Measurements from ENCODE around the gene PPP1R12A. TPM values are rescaled to one million over a fixed set of nuclear protein-coding genes. Genes with fewer than 3 reads are reported as not detected.

PPP1R12A gene
- polyA plus RNA-seq, 2 of the 4 experiments (the other 2 are of a cell fraction) = 28.0 to 74.8 TPM

DNA sequence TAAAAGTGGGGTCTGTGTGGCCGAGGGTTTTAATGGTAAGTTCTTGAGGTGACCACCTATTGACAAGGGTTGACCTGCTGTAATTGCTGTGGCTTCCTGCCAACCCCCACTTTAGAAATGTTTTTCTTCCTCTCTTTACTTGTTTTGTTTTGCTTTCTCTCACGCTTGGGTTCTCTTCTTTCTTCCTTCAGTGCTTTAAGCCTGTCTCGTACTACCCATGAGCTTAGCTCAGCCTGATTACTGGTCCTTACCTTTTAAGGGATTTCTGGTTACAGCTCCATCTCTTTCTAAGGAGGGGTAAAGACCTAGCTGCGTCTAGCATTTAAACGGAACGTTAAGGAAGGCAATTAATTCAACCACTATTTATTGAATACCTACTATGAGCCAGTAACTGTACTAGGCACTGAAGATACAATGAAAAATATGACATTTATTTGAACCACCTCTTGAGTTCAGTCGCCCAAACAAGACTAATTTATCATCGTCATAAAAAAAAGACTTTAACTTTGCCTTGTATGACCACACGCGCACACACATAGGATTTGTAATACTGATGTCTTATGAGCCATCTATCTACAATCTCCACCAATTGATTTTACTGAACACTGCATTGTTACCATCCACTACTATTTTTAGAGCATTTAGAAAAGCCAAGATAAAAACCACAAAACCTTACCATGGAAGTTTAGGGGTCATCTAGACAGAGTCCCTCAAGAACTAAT is 888 bp upstream of the PPP1R12A start:
- CTCF ChIA-PET = interaction anchor here (0.7 to 0.9 kb wide), 2 partner anchors 46 to 48 kb away, joined by 3 read pairs; no protein-coding TSS in a partner anchor

DNA sequence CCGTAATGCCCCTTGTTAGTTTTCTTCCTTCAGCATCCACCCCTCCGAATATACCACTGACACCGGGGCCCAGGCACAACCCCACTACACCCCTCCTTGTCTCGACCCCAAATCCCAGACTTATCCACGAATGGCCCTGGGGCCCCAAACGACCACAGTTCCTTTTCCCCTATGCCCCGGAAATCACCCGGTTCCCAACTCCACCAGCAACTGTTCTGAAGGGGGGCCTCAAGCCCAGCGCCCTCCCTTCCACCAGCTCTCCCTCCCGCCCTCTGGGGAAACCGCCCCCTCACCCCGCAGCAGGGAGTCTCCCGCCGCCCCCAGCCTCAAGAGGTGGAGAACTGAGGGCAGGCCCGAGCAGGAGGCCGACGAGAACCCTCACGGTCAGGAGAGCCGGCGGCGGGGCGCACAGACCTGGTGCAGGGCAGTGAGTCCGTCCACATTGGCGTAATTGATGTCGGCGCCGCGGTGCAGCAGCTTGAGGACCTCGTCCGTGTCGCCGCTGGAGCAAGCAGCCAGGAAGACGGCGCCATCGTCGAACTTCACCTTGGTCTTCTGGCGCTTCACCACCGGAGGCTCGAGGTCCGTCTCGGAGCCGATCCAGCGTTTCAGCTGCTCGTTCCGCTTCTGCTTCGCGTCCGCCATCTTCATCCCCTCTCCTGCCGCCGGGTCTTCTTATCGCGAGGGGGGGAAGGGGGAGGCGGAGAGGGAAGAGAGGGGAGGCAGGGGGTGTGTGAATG is 446 bp downstream of the PPP1R12A start:
- H3K27ac ChIP-seq = peak overlapping the region; percentile 87 to 99
- no peaks in the 10 kb centered on the region for H3K9me3 ChIP-seq
- TF ChIP-seq FOSB (CRISPR knock-in tag; IDR thresholded peaks at IDR 0.05) (no peak), RAD21 (conservative IDR thresholded peaks at IDR 0.05 in 1 of 2, IDR thresholded peaks at IDR 0.05 in 1 of 2) (no peak), GATA3 (IDR thresholded peaks at IDR 0.05; ENCODE audit: borderline replicate concordance) (no peak; the same call in 1 of the 2 replicates), HEYL (CRISPR knock-in tag; IDR thresholded peaks at IDR 0.05) (no peak), NFE2L2 (conservative IDR thresholded peaks at IDR 0.05; ENCODE audit: low read length) (no peak), RARB (CRISPR knock-in tag; IDR thresholded peaks at IDR 0.05) (no peak), CHD4 (IDR thresholded peaks at IDR 0.05; ENCODE audit: borderline replicate concordance) (no peak), RFX5 (IDR thresholded peaks at IDR 0.05) (no peak), POLR2A (IDR thresholded peaks at IDR 0.05; ENCODE audit: low read length) (no peak; the same call in 1 of the 2 replicates), MYC (IDR thresholded peaks at IDR 0.05; ENCODE audit: borderline replicate concordance, low read length) (no peak), ESRRA (IDR thresholded peaks at IDR 0.05; ENCODE audit: borderline replicate concordance, low read length) (no peak), RCOR1 (IDR thresholded peaks at IDR 0.05; ENCODE audit: low read depth, low read length) (no peak), PHF8 (IDR thresholded peaks at IDR 0.05; ENCODE audit: borderline replicate concordance, low read depth) (peak; percentile 12), KDM5A (IDR thresholded peaks at IDR 0.05) (0 out of 2 replicates have a peak, but pooled peaks have one; percentile 48), JUN (IDR thresholded peaks at IDR 0.05) (no peak; a peak in 1 of 5 replicates), EP300 (IDR thresholded peaks at IDR 0.05) (no peak), CBX8 (IDR thresholded peaks at IDR 0.05) (no peak)
- TF ChIP-seq, protein P1, sequence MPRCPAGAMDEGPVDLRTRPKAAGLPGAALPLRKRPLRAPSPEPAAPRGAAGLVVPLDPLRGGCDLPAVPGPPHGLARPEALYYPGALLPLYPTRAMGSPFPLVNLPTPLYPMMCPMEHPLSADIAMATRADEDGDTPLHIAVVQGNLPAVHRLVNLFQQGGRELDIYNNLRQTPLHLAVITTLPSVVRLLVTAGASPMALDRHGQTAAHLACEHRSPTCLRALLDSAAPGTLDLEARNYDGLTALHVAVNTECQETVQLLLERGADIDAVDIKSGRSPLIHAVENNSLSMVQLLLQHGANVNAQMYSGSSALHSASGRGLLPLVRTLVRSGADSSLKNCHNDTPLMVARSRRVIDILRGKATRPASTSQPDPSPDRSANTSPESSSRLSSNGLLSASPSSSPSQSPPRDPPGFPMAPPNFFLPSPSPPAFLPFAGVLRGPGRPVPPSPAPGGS (IDR thresholded peaks at IDR 0.05) = no peak
- under 1% methylated on average over 29 of the region's 53 CpGs for WGBS (ENCODE audit: missing lambda C conversion rate)
- peaks cover 28% of the 10 kb centered on the region for H3K4me1 ChIP-seq
- peak overlapping the region; percentile 91 for H3K4me2 ChIP-seq
- ATAC-seq (peak; percentile 51 to 58), FAIRE-seq (no peak), DNase-seq (ENCODE audit: low read depth in 1 of 2, low spot score in 1 of 2) (peak in 1 of 2 experiments; percentile 19)
- CTCF ChIA-PET = no interaction called here
- H3K4me3 ChIP-seq = peak overlapping the region; percentile 66
- POLR2A ChIA-PET = interaction anchor here (0.6 to 1.7 kb wide), 7 partner anchors 13 to 253 kb away, joined by 3 to 9 read pairs (median 3); partner anchors contain the start of gene PAWR

More for the DNA sequence above, 888 bp upstream of the PPP1R12A start:
- no peak for ATAC-seq
- no peak for FAIRE-seq
- TF ChIP-seq PHF8 (IDR thresholded peaks at IDR 0.05; ENCODE audit: borderline replicate concordance, low read depth) (peak; percentile 28; the same call in 1 of the 2 replicates), JUNB (IDR thresholded peaks at IDR 0.05) (no peak), KDM5A (IDR thresholded peaks at IDR 0.05) (0 out of 2 replicates have a peak, but pooled peaks have one; percentile 19)
- Histone ChIP-seq H3K27ac (peak overlapping the region; percentile 87 to 99), H3K4me3 (peak overlapping the region; percentile 66), H3K4me2 (peak overlapping the region; percentile 76), H3K4me1 (peaks cover 28% of the 10 kb centered on the region), H3K9me3 (no peaks in the 10 kb centered on the region)
- POLR2A ChIA-PET = interaction anchor here (1.7 kb wide), 1 partner anchor 11 kb away, joined by 3 read pairs; no protein-coding TSS in a partner anchor
- no peak for DNase-seq (ENCODE audit: low read depth in 1 of 2, low spot score in 1 of 2)
- WGBS (ENCODE audit: missing lambda C conversion rate) = 12% methylated on average over 10 of the region's 10 CpGs

- POLR2A ChIA-PET = interaction anchor here (0.6 to 1.5 kb wide), 6 partner anchors 22 to 253 kb away, joined by 3 to 9 read pairs (median 3); partner anchors contain the start of gene PAWR
- peak in 1 of 2 experiments; percentile 12; a peak in 3 of 6 replicates for ATAC-seq
- DNase-seq (ENCODE audit: low read depth in 1 of 2, low spot score in 1 of 2) = no peak
- no peak for TF ChIP-seq SREBF2 (IDR thresholded peaks at IDR 0.05)
- TF ChIP-seq, protein P2, sequence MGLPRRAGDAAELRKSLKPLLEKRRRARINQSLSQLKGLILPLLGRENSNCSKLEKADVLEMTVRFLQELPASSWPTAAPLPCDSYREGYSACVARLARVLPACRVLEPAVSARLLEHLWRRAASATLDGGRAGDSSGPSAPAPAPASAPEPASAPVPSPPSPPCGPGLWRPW (IDR thresholded peaks at IDR 0.05) = no peak
- no peak for TF ChIP-seq MAX (IDR thresholded peaks at IDR 0.05)
- TF ChIP-seq EHF (CRISPR knock-in tag; IDR thresholded peaks at IDR 0.05) = no peak
- Histone ChIP-seq H3K4me1 (peaks cover 28% of the 10 kb centered on the region), H3K27ac (peak overlapping the region; percentile 87 to 99), H3K4me2 (peak overlapping the region; percentile 91), H3K9me3 (no peaks in the 10 kb centered on the region), H3K4me3 (peak overlapping the region; percentile 66)
- 1% methylated on average over 15 of the region's 15 CpGs for WGBS (ENCODE audit: missing lambda C conversion rate)
- no peak for FAIRE-seq
- CTCF ChIA-PET = no interaction called here
Measured at GRCh38 chr12:79933532-79934264, 1.2 kb downstream of the PPP1R12A start.
